ENCODE data around the gene PTPN14.

DNA sequence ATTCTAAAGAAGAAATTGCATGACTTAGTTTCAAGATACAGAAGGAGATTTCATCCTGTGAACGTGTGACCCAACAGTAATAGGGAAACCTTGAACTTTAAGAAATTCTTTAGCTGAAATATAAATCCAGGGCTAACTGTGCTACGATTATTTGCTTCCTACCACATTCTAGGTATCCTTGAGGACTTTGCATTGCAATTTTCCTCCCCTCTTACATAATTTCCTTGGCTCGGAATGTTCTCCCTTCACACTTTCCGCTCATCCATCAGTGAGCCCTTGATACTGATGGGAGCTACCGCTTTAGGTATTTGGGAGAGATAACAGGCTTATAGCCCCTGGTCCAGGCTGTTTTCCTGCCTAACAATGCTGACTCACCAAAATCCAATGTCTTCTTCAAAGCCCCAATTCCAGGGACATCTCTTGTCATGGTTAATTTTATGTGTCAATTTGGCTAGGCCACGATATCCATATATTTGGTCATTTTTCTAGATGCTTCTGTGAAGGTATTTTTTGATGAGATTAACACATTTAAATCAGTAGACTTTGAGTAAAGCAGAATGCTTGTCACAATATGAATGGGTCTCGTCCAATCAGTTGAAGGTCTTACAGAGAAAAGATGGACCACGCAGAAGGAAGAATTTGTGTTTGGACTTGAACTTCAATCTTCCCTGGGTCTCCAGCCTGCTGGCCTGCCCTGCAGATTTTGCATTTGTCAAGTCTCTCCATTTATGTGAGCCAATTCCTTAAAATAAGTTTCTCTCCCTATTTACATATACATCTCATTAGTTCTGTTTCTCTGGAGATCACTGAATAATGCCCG, 121.2 kb downstream of the PTPN14 start:
- TF ChIP-seq, protein P1, sequence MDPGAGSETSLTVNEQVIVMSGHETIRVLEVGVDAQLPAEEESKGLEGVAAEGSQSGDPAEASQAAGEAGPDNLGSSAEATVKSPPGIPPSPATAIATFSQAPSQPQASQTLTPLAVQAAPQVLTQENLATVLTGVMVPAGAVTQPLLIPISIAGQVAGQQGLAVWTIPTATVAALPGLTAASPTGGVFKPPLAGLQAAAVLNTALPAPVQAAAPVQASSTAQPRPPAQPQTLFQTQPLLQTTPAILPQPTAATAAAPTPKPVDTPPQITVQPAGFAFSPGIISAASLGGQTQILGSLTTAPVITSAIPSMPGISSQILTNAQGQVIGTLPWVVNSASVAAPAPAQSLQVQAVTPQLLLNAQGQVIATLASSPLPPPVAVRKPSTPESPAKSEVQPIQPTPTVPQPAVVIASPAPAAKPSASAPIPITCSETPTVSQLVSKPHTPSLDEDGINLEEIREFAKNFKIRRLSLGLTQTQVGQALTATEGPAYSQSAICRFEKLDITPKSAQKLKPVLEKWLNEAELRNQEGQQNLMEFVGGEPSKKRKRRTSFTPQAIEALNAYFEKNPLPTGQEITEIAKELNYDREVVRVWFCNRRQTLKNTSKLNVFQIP (CRISPR knock-in tag; IDR thresholded peaks at IDR 0.05; ENCODE audit: borderline replicate concordance, low read depth) = no peak; the same call in 1 of the 2 replicates
- TF ChIP-seq ZNF565 (CRISPR knock-in tag; conservative IDR thresholded peaks at IDR 0.05; ENCODE audit: low read depth) (no peak), RARB (CRISPR knock-in tag; IDR thresholded peaks at IDR 0.05) (no peak), ARNTL (CRISPR knock-in tag; IDR thresholded peaks at IDR 0.05; ENCODE audit: borderline replicate concordance, low read depth) (no peak), ZFP3 (CRISPR knock-in tag; IDR thresholded peaks at IDR 0.05) (no peak), ZFP30 (CRISPR knock-in tag; IDR thresholded peaks at IDR 0.05) (no peak)
- TF ChIP-seq, protein P2, sequence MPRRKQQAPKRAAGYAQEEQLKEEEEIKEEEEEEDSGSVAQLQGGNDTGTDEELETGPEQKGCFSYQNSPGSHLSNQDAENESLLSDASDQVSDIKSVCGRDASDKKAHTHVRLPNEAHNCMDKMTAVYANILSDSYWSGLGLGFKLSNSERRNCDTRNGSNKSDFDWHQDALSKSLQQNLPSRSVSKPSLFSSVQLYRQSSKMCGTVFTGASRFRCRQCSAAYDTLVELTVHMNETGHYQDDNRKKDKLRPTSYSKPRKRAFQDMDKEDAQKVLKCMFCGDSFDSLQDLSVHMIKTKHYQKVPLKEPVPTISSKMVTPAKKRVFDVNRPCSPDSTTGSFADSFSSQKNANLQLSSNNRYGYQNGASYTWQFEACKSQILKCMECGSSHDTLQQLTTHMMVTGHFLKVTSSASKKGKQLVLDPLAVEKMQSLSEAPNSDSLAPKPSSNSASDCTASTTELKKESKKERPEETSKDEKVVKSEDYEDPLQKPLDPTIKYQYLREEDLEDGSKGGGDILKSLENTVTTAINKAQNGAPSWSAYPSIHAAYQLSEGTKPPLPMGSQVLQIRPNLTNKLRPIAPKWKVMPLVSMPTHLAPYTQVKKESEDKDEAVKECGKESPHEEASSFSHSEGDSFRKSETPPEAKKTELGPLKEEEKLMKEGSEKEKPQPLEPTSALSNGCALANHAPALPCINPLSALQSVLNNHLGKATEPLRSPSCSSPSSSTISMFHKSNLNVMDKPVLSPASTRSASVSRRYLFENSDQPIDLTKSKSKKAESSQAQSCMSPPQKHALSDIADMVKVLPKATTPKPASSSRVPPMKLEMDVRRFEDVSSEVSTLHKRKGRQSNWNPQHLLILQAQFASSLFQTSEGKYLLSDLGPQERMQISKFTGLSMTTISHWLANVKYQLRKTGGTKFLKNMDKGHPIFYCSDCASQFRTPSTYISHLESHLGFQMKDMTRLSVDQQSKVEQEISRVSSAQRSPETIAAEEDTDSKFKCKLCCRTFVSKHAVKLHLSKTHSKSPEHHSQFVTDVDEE (CRISPR knock-in tag; IDR thresholded peaks at IDR 0.05) = no peak

Measured in SK-N-SH treated with all-trans-retinoic acid at 6 μM for 48 hours (cell line).